K562 treated with DMSO at 1 percent for 24 hours (cell line): ENCODE results near the gene SHROOM1. TPM values are rescaled to one million over a fixed set of nuclear protein-coding genes. Genes with fewer than 3 reads are reported as not detected.

Source experiments
- total RNA-seq: library from RNA; unstranded; fragments of 300-600 nt; gene quantifications from 2 replicates; pipeline ENCODE4 v1.2.3, GENCODE V29; 2022; ENCODE audit warnings: low read depth; ENCODE audit not compliant: insufficient read depth

SHROOM1 gene, protein sequence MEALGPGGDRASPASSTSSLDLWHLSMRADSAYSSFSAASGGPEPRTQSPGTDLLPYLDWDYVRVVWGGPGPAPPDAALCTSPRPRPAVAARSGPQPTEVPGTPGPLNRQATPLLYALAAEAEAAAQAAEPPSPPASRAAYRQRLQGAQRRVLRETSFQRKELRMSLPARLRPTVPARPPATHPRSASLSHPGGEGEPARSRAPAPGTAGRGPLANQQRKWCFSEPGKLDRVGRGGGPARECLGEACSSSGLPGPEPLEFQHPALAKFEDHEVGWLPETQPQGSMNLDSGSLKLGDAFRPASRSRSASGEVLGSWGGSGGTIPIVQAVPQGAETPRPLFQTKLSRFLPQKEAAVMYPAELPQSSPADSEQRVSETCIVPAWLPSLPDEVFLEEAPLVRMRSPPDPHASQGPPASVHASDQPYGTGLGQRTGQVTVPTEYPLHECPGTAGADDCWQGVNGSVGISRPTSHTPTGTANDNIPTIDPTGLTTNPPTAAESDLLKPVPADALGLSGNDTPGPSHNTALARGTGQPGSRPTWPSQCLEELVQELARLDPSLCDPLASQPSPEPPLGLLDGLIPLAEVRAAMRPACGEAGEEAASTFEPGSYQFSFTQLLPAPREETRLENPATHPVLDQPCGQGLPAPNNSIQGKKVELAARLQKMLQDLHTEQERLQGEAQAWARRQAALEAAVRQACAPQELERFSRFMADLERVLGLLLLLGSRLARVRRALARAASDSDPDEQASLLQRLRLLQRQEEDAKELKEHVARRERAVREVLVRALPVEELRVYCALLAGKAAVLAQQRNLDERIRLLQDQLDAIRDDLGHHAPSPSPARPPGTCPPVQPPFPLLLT
- 37.1 and 45.0 TPM in 2 replicates for total RNA-seq

DNA sequence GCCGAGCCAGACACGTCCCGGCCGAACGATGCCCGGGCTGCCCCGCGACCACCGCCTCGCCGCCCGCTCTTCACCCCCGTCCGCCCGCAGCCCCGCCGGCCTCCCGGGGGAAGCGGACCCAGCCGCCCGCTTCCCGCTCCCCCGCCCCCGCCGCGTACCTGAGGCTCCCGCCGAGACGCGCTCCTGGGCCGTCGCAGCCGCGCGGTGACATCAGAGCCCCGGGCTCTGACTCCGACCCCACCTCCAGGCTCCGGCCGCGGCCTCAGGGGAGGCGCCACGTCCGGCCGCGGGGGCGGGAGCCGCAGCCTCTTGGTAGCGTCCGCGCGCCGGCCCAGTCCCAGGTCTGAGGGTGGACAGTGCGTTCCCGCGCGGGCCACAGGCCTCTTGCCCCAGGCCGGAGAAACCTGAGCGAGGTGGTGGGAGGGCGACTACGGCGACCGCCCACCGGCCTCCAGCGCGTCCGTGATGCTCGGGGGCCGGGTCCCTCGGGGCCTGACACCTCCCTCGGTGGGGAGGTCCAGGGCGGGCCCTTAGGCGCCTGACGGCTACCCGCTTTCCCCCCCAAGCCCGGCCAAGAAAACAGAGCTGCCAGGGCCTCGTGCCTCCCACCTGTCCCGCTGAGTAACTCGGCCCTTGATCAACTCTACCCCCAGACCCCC is at the start of gene SHROOM1:
TSS of gene SHROOM1 (minus strand) at position 212 of the 659 bp plus-strand sequence. CDS start 4,507 bp downstream, outside the sequence.

DNA sequence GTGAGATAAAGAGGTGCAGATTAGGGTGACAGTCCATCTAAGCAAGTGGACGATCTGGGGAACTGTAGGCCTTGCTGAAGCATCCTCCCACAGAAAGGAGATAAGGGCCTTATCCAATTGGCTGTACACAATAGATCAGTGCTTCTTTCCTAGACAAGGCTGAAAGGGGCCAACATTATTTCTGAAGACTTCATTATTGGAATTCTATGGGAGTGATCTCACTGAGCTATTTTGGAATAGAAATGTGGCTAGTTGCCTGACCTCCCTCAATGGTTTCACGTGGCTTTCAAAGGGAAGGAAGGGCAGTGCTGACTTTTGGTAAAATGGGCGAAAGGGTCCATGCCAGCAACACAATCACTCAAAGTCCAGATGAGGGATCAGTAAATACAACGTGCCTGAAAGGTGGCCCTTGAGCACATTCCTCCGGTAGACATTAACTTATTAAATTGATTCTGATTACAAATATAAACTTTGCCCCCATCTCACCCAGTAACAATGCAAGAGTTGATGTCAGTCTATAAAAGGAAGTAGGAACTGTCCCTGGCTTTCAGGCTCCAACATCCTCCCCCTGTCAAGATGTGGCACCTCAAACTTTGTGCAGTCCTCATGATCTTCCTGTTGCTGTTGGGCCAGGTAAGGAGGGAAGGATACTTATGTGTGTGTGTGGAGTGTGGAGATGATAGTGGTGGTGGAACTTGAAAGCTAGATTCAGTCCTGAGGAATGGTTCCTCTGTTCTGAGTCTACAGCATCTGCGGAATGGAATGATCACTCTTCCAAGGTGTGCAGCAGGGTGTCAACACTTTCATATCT is 42.9 kb upstream of the SHROOM1 start, which contains the start of gene LEAP2:
TSS of gene LEAP2 (plus strand) at position 550 of the 811 bp plus-strand sequence. CDS start at position 577, 27 bp downstream.

DNA sequence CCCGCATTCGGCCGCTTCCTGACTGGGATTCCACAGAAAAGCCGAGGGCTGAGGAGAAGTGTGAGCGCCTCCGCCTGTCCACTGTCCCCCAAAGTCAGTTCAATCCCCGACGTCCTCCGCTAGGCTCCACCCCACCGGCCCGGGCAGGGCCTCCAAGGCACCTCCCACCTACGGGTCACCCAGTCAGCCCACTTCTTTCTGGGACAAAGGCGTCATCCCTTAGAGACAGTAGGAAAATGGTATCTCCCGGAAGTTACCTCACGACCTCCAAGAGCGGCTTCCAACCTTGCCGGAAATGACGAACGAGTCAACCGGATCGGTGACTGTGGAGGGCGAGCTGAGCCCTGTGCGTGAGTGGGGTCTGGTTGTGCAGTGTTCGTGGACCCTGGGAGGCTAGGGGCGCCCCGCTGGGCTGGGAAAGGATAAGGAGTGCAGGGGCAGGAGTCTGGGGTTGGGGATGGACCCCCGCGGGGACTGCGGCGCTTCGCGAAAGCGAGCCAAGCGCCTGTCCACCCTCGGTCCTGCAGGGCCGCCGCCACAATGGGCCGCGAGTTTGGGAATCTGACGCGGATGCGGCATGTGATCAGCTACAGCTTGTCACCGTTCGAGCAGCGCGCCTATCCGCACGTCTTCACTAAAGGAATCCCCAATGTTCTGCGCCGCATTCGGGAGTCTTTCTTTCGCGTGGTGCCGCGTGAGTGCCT is 36.0 kb upstream of the SHROOM1 start, which contains the start of the genes GDF9 and UQCRQ:
TSS of gene GDF9 (minus strand) at position 128 of the 704 bp plus-strand sequence. CDS start 1,936 bp downstream, outside the sequence.
TSS of gene UQCRQ (plus strand) at position 301 of the 704 bp plus-strand sequence. CDS start at position 541, 240 bp downstream.

DNA sequence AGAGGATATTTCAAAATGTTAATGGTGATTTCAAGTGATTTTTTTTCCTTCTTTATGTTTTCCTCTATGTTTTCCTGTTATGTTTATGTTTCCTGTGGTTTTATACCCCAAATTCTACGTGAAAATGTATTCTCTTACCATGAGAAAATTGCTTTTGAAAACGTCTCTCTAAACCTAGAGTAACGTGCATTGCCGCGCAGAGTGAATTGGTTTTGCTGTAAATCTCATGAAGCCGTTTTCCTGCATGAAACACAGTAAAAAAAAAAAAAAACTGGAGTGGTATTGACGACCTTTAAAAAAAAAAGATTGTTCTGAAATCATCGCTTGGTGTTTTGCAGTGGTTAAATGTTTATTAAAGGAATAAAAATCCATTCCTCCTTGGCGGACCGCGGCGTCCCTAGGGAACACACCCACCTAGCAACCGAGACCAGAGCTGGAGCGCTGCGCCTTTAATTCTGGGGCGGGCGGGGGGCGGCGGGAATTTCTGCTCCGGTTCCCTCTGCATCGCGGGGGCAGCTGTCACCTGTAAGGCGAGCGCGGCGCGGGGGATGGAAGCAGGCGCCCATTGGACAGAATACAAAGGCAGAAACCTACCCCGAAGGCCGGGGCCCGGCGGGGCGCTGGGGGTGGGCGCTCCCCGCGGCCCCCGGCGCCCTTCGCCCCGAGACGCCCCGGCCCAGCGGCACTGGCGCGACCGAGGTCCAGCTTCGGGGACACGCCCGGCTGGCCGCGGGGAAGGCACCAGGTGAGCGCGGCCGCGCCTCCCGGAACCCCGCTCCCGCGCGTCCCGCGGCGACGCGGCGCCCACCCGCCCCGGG is 17.5 kb downstream of the SHROOM1 start, which contains the start of gene SOWAHA:
TSS of gene SOWAHA (plus strand) at position 522 of the 818 bp plus-strand sequence. CDS start 320 bp downstream, outside the sequence.

DNA sequence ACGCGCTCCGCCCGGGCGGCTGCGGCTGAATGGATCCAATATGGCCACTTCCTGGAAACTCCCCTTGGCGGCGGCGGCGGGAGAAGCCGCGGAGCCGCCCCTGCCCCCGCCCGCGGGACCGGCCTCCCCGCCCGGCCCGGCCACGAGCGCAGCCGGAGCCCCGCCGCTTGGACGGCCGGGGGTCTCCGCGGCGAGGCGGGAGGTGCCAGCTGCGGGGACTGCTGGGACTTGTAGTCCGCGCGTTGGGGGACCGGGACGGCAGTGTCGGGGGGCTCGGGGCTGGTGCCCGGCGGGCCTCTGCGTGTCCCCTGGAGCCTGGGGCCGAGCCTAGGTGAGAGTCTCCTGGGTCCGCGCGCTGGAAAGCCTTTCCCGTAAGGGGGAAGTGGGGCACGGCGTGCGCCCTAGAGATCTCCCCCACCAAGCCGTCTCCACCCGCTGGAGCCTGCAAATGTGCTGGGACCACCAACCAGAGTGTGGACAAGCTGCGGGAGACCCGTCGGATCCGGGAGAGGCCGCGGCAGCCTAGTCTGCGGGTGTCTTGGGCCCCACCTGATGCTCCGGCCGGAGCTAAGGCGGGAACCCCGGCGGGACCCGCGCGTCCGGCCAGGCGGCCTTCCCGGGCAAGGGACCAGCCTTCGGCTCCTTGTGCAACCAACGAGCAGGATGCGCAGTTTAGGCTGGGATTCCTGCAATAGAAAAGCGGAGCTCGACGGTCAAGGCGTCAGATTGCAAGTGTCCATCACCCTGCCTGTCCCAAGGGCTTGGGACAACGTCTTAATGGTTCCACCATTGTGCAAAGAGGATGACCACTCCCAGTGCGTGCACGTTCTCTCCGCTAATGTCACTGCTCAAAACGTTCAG is 53.0 kb downstream of the SHROOM1 start, which contains the start of gene SEPTIN8:
TSS of gene SEPTIN8 (minus strand) at position 31 of the 861 bp plus-strand sequence. CDS start 102 bp downstream, outside the sequence.

Other genes with a start within 250 kb of the SHROOM1 start
- gene IL13, start 172.5 kb downstream of the SHROOM1 start, total RNA-seq = not detected in 2 replicates
- not detected in 2 replicates for gene IL4, start 156.7 kb downstream of the SHROOM1 start, total RNA-seq
- gene KIF3A, start 93.1 kb downstream of the SHROOM1 start, total RNA-seq = 4.4 and 4.8 TPM in 2 replicates
- gene CCNI2, start 83.2 kb downstream of the SHROOM1 start, total RNA-seq = 7.9 and 9.2 TPM in 2 replicates
- 71.4 and 77.1 TPM in 2 replicates for gene SEPTIN8, start 53.4 kb downstream of the SHROOM1 start, total RNA-seq
- gene SOWAHA, start 17.3 kb downstream of the SHROOM1 start, total RNA-seq = not detected in 2 replicates
- gene GDF9, start 35.8 kb upstream of the SHROOM1 start, total RNA-seq = 0.22 TPM in 1 of 2 replicates, not detected in the other
- 226 and 254 TPM in 2 replicates for gene UQCRQ, start 36.0 kb upstream of the SHROOM1 start, total RNA-seq
- 2.6 and 3.6 TPM in 2 replicates for gene LEAP2, start 43.0 kb upstream of the SHROOM1 start, total RNA-seq
- gene AFF4, start 133.0 kb upstream of the SHROOM1 start, total RNA-seq = 12.3 and 16.6 TPM in 2 replicates
- gene ZCCHC10, start 195.9 kb upstream of the SHROOM1 start, total RNA-seq = 29.1 and 35.0 TPM in 2 replicates
- gene HSPA4, start 221.4 kb upstream of the SHROOM1 start, total RNA-seq = 63.5 and 71.7 TPM in 2 replicates